GM21723 (cell line): Measurements from ENCODE around the gene H1-8.

Experiments
- ATAC-seq: cut with Tn5 transposase; IDR thresholded peaks from one replicate; pipeline ENCODE4 v1.9.1; 2021; ENCODE audit warnings: mild to moderate bottlenecking, moderate library complexity; ENCODE audit not compliant: unreplicated experiment

The H1-8 gene

DNA sequence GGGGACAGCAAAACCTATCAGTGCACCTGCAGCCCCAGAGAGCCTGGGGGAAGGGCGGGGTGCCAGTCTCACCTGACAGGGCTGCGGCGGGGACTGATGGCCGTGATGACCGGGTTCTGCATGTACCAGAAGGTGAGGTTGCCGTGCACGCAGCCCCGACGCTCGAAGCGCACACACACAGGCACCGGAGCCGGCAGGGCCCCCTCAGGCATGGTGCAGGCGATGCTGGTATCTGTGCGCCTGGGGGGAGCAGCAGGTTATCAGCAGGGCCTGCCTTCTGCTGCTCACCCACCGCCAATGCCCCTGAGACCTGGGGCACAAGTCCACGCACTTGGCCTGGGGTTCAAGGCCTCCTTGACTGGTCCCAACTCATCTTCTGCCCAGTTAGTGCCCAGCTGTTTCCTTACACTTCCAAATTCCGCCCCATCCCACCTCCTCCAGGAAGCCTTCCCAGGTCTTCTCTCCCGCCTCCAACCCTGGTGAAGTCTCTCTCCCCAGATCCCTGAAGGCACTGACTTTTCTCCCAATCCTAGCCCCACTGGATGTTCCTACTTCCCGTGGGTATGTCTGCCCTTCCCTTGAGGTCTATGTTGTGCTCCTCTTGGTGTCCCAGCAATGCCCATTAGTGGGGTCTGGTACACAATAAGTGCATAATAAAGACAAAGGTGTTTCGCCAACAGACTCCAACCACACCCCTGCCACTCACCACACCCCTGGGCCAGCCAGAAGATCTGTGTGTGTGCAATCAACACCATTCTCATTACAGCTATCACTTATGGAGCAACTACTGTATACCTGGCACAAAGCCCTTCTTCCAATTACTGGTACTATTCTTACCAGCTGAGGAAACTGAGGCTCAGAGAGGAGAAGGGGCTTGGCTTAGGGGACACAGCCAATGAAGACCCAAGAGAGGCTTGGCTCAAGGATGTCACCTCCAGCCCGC is 28.9 kb downstream of the H1-8 start:
- no peak for ATAC-seq

DNA sequence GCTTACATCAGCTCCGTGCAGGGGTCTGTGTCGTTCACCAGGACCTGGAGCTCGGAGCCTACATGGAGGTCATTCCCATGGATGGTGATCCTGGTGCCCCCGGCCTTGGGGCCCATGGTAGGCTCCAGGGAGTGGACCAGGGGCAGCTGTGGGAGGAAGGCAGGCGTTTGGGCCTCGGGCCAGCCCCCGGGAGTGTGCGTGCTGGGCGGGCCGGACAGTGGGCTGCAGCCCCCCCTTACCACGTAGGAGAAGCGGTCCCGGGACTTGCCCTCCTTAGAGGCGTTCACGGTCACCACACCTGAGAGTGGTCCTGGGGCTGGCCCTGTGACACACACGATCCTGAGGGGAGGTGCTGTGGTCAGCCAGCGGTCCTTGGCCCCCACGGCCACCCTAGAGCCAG is 29.6 kb downstream of the H1-8 start:
- no peak for ATAC-seq

DNA sequence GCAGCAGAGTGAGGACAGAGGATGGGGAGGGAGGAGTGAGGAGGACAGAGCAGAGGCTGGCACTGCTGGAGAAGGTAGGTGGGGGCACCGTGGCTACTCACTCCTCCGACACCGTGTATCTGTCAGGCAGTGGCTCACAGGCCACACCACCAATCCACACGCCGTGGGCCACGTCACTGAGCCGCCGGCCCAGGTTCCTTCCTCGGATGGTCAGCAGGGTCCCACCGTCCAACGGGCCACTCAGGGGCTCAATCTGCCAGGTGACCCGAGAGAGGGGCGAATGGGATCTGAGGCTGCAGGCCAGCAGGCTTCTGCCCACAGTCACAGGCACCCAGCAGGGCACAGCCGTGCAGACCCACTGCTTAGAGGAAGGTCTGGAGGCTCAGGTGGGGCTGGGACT is 30.5 kb downstream of the H1-8 start:
- no peak for ATAC-seq

DNA sequence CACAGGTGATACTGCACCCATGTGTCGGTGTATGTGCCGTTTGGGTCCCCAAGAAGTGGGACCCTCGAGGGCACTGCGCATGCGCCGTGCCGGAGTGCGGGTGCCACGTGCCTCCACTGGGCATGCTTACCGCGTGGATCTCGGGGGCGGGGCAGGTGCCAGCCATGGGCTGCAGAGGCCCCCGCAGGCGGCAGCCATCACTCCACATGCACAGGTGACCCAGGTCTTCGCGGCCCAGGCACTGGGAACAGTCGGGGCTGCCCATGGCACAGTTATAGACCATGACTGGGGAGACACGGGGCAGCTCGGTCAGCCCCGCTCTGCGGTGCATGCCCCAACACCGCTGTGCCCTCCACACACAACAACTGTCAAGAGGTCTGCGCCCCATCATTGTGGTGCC is 31.2 kb downstream of the H1-8 start:
- ATAC-seq: no peak

DNA sequence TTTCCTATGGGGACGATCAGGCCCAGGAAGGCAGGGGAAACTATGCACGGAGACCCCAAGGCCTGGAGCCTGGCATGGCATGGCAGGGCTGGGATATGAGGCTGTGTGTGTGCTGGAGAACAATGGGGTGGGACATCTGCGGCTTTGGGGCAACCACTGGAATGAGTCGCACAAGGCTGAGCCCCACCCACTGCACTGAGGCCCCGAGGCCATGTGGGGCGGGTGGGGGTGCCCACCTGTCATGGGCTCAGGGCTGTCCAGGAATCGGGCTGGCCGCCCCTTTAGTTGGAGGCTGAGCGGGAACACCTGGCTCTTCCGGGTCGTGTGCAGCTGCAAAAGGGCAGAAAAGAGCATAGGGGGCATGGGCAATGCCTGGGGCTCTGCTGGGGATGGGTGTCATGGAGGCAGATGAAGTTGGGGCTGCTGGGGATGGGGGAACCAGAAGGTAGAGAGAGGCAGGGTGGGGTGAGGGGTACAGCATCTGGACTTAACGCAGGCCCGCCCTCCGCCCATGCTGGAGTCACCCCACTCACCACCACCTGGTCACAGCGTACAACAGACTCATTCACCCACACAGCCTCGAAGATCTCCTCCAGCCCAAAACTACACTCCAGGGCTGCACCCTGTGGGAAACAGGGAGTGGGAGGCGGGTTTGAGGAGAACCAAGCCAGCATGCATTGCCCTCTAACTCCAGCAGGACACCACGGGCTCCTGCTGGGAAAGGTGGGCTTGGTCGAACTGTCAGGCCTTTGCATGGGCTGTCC is 32.4 kb downstream of the H1-8 start:
- ATAC-seq: no peak

DNA sequence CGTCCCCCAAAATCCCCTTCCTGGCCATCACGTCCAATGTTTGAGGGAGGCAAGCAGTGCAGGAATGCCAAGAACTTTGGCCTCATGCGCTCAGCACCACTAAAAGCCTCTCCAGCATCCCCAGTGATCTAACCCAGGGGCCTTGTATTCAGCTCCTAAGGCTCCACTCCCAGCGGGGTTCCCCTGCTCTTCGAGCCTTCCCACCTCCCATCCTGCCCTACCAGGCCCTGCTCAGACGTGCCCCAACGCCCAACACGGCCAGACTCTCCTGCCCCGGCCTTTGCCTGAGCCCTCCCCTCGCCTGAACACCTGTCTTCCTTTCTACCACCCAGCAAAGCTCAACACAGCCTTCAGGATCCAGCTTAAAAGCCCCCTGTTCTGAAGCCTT is 33.0 kb downstream of the H1-8 start:
- no peak for ATAC-seq

DNA sequence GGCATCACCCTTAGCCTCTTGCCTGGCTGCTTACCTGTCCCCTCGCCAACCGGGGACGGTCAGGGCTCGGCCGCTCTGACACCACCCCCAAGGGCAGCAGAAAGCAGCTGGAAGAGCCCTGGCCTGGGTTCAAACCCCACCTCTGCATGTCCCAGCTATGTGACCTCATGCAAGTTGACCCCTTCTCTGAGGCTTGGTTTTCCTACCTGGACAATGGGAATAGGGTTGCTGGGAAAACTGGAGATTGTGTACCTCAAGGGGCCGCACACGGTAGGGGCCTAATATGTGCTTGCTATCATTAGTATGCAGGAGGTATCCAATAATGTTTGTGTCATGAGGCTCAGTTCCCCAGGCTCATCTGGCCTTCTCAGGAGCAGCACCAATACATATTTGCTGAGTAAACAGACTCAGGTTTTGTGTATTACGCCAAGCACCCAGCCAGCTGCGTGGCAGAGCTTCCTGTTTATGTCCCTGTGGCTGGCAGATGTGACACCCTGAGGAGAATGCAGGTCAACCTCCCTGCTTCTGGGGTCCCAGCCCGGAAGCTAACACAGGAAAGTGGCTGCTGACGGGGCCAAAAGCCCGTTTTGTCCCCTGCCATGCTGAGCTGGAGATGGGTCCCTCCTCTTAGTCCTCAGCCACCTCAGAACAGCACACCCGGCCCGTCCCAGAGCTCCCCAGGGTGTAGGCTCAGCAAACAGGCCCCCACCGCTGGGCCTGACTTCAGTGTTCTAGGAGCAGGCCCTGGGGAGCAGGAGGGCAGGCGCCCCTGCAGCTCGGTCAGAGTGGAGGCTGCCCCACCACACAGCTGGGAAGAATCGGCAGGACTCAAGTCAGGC is 33.8 kb downstream of the H1-8 start:
- ATAC-seq: peak; percentile 51

DNA sequence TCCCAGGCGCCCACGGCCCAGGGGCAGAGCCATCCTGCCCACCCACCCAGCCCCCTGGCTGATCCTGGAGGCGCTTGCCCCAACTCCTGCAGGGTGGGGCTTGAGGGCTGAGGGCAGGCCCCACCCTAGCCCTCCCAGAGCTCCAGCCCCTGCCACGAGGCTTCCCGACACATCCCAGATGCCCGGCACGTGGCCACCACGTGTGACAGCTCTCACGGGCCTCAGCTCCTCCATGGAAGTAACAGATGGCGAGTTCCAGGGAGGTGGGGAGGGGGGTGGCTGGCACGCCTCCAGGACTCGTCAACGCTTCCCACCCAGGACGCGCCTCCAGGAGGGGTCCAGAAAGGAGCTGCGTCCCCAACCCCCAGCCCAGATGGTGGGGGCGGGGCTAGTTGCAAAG is 34.4 kb downstream of the H1-8 start:
- no peak for ATAC-seq

DNA sequence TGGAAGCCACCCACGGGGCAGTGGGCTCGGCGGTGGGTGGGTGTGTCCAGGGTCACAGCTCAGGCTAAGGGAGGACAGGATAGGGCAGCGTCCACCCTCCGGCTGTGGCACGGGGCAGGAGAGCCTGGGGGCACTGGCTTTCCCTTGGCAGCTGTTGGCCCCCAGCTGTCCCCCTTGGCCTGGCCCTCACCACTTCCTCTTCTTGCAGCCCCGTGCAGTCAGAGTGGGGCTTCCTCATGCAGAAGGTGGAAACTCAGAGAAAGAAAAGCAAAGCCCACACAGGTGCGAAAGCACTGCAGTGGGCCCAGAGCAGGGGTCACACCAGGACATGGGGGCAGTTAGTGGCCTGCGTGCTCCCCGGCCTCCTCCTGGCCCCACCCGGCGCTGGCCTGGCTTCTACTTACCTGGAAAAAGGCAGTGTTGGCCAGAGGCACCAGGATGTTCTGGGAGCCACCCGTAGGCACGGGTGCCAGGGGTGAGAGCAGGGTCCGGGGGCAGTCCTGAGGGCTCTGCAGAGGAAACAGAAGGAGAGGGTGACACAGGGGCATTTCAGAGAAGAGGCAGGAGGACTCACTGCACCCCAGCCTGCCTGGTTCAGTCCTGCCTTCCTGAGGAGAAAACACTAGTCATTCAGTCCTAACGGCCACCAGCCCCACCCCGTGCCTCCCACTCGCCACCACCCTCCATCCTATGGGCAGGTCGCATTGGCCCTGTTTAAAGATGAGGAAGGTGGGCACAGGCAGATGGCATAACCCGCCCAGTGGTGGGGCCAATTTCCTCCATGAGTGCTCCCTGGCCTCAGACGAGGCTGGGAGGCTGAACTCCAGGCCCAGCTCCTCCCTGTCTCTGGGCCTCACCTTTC is 35.2 kb downstream of the H1-8 start:
- ATAC-seq: peak; percentile 56

DNA sequence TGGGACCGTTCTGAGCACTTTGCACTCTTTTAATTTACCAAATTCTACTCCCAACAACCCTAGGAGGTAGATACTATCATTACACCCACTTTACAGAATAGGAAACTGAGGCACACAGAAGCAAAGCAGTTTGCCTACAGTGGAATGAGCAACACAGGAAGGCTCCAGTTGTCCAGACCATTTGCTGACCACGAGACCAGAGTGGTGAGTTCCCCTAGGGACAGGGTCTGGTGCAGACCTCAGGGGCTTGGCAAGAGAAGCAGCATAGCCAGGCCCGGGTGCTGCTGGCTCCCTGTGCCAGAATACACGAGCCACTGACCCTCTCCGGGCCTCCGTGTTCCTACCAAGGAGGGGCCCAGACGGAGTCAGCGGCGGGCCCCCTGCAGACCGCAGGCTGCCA is 37.0 kb downstream of the H1-8 start:
- ATAC-seq: no peak

DNA sequence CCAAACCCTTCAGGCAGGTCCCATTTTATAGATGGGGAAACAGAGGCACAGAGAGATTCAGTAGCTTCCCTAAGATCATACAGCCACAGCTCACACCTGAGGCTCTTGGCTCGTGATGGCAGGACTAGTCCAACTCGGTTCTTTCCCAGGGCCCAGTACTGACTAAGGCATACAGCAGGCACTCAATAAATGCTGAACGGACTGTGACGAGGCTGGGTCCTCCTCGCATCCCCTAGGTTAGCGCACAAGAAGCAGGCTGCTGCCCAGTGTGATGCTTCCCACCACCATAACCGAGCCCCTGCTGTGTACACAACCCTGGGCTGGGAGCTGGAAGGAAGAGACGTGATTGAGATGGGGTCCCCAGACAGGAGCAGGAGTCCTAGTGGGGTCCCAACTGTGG is 38.6 kb downstream of the H1-8 start:
- no peak for ATAC-seq

DNA sequence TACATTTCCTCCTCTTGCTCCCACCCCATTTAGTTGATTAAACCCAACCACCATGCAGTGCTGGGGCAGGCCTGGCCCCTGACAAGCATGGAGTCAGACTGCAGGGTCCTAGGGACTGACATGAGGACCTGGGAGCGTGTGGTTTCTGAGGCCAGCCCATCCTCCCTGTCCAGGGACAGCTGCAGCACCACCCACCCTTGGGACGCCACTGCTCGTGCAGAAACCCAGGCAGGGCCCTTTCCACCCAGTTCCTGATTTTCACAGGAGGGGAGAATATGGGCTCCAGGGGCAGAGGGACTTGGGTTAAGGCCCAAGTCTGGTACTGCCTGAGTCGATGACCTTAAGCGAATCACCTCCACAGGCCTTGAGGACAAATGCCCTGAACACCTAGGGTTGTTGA is 39.8 kb downstream of the H1-8 start:
- ATAC-seq: no peak

DNA sequence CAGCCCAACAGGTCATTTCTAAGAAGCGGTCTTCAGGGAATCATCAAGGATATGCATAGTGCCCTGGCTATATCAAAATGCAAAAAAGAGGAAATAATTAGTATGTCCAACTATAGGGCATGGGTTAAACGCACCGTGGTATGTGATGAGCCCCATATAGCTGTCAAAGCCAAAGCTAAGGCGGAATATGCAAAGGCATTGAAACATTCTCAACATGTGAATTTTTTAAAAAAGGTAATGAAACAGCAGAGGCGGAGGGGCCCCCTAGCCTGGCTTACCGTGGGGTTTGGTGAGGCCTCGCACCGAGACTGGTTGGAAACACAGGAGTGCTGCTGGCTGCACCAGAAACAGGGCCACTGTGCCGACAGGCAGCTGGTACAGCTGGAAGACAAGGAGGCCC is 40.3 kb downstream of the H1-8 start:
- ATAC-seq: no peak

DNA sequence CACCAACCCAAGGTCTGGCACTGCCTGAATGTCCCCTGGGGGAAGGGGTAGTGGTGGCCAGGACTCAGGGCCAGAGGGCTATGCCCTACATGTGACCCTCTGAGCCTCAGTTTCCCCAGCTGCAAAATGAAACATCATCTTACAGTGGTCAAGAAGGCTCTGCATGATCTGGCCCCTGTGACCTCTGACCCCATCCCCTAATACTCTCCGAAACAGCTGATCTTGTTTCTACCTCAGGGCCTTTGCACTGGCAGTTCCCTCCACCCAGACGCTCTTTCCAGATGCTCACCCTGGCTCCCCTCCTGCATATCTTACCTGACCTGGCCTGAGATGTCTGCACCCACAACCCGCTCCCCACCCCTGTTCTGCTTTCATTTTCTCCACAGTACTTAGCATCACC is 41.7 kb downstream of the H1-8 start:
- ATAC-seq: no peak

DNA sequence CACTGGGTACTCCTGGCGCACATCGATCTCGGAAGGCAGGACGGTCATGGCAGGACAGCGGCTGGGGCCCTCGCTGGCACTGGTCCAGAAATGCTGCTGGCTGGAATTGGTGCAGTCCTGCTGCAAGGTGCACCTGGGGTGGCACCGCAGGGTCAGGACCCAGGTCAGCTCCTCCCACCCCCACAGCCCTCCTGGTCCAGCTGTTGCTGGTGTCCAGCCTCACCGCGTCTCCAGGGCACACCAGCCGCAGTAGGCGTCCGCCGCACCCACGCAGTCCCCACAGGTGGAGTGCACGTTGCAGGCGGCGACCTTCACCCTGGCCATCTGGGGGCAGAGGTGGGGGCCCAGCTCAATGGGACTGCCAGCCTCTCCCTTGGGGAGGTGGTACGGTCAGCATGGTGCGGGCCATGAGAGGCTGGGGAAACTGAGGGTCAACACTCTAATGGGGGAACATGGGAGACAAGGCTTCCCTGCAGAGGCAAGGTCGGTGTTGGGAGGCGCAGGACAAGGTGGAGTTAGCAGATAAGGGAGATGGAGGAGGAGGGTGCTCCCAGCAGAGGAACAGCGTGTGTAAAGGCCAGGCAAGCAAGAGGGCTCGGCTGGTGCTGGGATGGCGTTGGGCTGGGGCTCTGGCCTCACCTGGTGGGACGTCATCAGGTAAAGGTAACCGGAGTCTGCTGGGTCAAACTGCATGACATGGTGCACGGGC is 43.1 kb downstream of the H1-8 start:
- ATAC-seq: no peak

DNA sequence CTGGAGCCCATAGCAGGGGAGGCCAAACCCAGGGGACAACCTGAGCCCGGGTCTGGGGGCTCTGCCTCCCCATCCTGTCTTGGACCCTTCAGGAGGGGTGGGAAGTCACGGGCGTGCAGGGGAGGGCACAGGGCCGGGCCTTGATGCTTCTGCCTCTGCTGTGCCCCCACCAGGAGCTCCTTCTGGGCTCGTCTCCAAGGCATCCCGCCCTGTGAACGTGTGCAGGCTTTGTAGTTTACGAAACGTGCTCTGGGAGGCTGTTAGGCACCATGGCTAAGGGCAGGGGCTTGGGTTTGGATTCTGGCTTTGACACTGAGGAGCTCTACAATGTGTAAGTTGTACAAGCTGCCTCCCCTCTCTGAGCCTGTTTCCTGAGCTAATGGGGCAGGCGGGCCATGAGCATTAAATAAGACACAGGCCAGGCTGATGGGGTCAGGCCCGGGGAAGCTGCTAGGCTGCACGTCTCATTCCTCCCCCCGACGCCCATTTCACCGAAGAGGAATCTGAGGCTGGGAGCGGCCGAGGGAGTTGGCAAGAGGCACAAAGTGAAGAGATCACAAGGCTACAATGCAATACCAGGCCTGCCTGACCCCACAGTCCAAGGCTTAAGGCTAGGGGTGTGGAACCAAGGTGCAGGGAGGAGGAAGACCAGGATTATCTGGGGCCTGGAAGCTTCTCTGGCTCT is 43.9 kb downstream of the H1-8 start:
- no peak for ATAC-seq

DNA sequence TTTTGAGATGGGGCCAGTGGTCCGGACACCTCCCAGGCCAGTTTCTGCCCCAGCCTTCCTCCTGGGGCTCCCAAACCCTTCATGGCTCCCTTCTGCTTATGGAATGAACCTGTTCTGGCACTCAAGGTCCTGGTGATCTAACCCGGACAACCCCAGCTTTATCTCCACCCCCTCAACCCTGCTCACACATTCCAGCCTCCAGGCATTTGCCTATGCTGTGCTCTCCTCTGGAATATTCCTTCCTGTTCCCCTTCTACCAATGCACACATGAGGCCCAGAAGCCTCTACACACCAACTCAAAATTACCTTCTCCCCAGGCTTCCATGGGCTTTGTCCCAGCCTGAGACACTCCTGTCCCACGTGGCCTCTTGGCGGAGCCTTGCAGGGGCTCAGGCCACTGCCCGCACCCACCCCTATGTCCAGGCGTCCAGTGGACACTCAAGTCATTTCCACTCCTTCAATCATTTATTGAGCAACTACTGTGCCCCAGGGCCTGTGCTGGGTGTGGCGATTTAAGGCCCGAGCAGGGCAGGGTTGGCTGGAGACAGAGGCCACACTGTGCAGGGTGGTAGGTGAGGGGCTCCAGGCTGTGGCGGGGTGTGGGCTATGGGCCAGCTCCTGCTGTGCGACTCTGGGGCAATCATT is 44.7 kb downstream of the H1-8 start:
- no peak for ATAC-seq

DNA sequence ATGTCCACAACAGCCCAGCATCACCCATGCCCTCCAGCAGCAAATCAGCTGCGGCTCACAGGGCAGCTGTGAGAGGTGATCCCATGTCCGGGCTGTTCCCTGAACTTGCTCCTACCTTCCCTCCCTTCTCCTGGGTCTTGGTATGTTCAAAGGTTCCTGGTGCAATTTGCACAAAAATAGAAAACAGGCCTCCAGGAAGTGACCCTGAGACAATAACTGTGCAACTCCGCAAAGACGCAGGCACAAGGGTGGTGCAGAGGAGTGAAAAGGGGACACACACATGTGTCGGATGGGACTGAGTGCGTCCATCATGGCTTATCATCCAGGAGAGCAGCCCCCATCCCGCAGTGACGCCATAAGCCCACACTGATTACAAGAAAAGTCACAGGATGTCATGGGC is 47.2 kb downstream of the H1-8 start:
- ATAC-seq: no peak

DNA sequence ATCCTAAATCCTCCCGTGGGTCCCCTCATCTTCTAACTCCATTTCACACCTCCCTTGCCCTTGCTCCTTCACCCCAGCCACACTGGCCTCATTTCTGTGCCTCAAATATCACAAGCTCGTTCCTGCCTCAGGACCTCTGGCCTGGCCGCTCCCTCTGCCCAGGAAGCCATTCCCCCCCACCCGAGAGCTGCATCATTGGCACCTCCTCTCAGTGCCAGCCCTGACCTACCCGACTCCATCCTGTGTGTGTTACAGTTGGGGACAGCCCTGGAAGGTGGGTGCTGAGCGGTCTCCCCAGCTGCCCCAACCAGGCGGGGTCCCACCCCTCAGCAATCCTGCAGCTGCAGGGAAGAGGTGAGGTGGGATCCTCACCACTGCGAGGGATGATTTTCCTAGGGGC is 49.0 kb downstream of the H1-8 start:
- ATAC-seq: no peak
